Activated CD4-positive, alpha-beta memory T cell treated with anti-CD3 and anti-CD28 coated beads, Interleukin-2, amount 10 ng/mL, durations not matched to agents 7 days and 5 days (primary cell): ENCODE data around the gene AHCYL1. TPM values are rescaled to one million over a fixed set of nuclear protein-coding genes. Genes with fewer than 3 reads are reported as not detected.

Experiments used
- CTCF ChIA-PET: fragments of 350-600 bp; sonication (Branson Sonifier 250); formaldehyde crosslinking; loops from one replicate; lab custom pipeline; 2021; ENCODE audit warnings: antibody characterized with exemption, inconsistent platforms; lab: Charles Lee
- POLR2A ChIA-PET: fragments of 350-600 bp; sonication (Branson Sonifier 250); formaldehyde crosslinking; loops from one replicate; lab custom pipeline; 2021; ENCODE audit warnings: antibody characterized with exemption; lab: Charles Lee
- DNase-seq: peaks from one replicate; pipeline ENCODE4 v3.0.0-alpha.2; 2020
- H3K27ac Mint-ChIP-seq: one replicate; pipeline ENCODE4 v1.8.0; 2021; ENCODE audit warnings: mild to moderate bottlenecking, mixed read lengths
- H3K27me3 Mint-ChIP-seq: one replicate; pipeline ENCODE4 v1.8.0; 2021; ENCODE audit warnings: mixed read lengths
- H3K36me3 Mint-ChIP-seq: one replicate; pipeline ENCODE4 v1.8.0; 2021; ENCODE audit warnings: low read depth, mixed read lengths
- H3K4me1 Mint-ChIP-seq: one replicate; pipeline ENCODE4 v1.8.0; 2021; ENCODE audit warnings: mixed read lengths
- H3K4me3 Mint-ChIP-seq: one replicate; pipeline ENCODE4 v1.8.0; 2021; ENCODE audit warnings: mild to moderate bottlenecking, mixed read lengths
- H3K9me3 Mint-ChIP-seq: one replicate; pipeline ENCODE4 v1.8.0; 2021; ENCODE audit warnings: mixed read lengths
- total RNA-seq, 2 experiments: library from RNA; stranded (reverse); gene quantifications; one replicate each; pipeline ENCODE4 v1.2.3, GENCODE V29; 2021

Gene AHCYL1
- total RNA-seq, 2 experiments from 2014 or later = 56.5 to 57.0 TPM

DNA sequence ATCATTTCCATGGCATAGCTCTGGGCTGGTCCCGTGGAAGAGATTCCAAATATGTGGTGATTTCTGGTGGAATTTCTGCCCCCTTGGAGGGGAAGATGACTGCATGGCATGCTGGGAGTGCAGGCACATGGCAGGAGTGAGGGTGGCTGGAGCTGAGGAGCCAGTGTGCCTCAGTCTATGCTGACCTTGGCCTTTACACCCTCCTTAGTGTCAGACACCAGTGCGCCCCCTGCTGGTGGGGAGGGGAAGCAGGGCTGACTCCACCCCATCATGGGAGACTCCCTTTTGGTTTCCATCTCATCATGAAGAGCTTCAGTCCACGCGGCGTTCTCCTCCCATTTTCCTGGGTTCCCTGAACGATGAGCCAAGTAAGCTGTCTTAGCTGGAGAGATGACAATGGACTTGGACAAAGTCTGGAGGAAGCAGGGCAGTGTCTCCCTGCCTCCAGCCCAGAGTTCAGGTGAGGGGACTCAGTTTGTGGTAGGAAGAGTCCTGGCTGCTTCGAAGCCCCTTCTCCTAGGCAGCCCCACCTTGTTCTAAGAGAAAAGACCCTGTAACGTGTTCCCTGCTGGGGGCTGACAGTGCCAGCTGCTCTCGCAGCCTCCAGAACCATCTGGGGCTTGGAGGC lies 75.6 kb downstream of the AHCYL1 start:
- ChIA-PET CTCF (interaction anchor here (0.6 to 3.5 kb wide), 27 partner anchors 8 to 740 kb away, joined by 3 to 20 read pairs (median 5); partner anchors contain the start of genes AHCYL1, ALX3 and STRIP1), POLR2A (interaction anchor here (0.6 to 1.4 kb wide), 4 partner anchors 13 to 279 kb away, joined by 3 to 6 read pairs (median 3); partner anchors contain the start of gene RBM15)
- no peaks in the 10 kb centered on the region for H3K9me3 Mint-ChIP-seq
- peak; percentile 78 for DNase-seq
- H3K4me1 Mint-ChIP-seq = peaks cover 4% of the 10 kb centered on the region
- no peaks in the 10 kb centered on the region for H3K27me3 Mint-ChIP-seq
- H3K36me3 Mint-ChIP-seq = peaks cover 29% of the 10 kb centered on the region
- no peak overlapping the region for H3K27ac Mint-ChIP-seq
- H3K4me3 Mint-ChIP-seq = no peak overlapping the region

- POLR2A ChIA-PET = interaction anchor here (0.6 to 1.4 kb wide), 3 partner anchors 14 to 279 kb away, joined by 3 to 6 read pairs (median 3); partner anchors contain the start of gene RBM15
- Mint-ChIP-seq H3K4me1 (peaks cover 4% of the 10 kb centered on the region), H3K4me3 (no peak overlapping the region), H3K27ac (no peak overlapping the region), H3K36me3 (peaks cover 25% of the 10 kb centered on the region), H3K27me3 (no peaks in the 10 kb centered on the region), H3K9me3 (no peaks in the 10 kb centered on the region)
- CTCF ChIA-PET = interaction anchor here (0.7 to 3.5 kb wide), 24 partner anchors 10 to 278 kb away, joined by 3 to 20 read pairs (median 5); partner anchors contain the start of genes ALX3 and STRIP1
- DNase-seq = no peak
Observed at GRCh38 chr1:110060662-110061060, 76.1 kb downstream of the AHCYL1 start.

GRCh38 chr1:110061341-110061740 lies 76.8 kb downstream of the AHCYL1 start:
- CTCF ChIA-PET = interaction anchor here (0.7 to 2.8 kb wide), 4 partner anchors 10 to 55 kb away, joined by 3 to 20 read pairs (median 10); no protein-coding TSS in a partner anchor
- Mint-ChIP-seq H3K4me3 (no peak overlapping the region), H3K27ac (no peak overlapping the region), H3K27me3 (peaks cover 5% of the 10 kb centered on the region), H3K9me3 (no peaks in the 10 kb centered on the region), H3K4me1 (peaks cover 4% of the 10 kb centered on the region), H3K36me3 (peaks cover 18% of the 10 kb centered on the region)
- POLR2A ChIA-PET = no interaction called here
- no peak for DNase-seq

DNA sequence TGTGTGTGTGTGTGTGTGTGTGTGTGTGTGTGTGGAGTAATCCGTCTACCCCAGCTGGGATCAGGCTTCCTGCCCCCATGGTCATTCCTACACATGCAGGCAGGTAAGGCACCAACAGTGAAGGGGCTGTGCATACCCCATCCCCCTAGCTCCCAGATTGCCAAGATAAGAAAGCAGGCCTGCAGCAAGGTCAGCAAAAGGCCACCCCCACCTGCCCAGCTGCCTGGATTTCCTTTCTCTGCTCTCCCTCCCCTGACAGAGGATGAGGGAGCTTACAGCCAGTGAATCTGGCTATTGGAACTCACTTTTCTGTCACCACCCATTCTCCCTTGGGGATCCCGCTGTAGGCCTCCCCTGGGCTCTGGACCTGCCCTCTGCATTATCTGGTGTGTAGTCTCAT lies 78.0 kb downstream of the AHCYL1 start:
- H3K27ac Mint-ChIP-seq = no peak overlapping the region
- peaks cover 7% of the 10 kb centered on the region for H3K36me3 Mint-ChIP-seq
- peaks cover 16% of the 10 kb centered on the region for H3K27me3 Mint-ChIP-seq
- H3K9me3 Mint-ChIP-seq = no peaks in the 10 kb centered on the region
- peaks cover 5% of the 10 kb centered on the region for H3K4me1 Mint-ChIP-seq
- ChIA-PET POLR2A (interaction anchor here (0.7 to 0.8 kb wide), 2 partner anchors 9 to 28 kb away, joined by 3 read pairs; partner anchors contain the start of gene STRIP1), CTCF (interaction anchor here (1.0 to 2.8 kb wide), 3 partner anchors 8 to 25 kb away, joined by 3 to 11 read pairs (median 4); no protein-coding TSS in a partner anchor)
- no peak overlapping the region for H3K4me3 Mint-ChIP-seq
- DNase-seq = no peak

- H3K4me1 Mint-ChIP-seq = peaks cover 13% of the 10 kb centered on the region
- ChIA-PET CTCF (interaction anchor here (2.8 kb wide), 1 partner anchor 24 kb away, joined by 11 read pairs; no protein-coding TSS in a partner anchor), POLR2A (no interaction called here)
- no peaks in the 10 kb centered on the region for H3K9me3 Mint-ChIP-seq
- no peak overlapping the region for H3K4me3 Mint-ChIP-seq
- H3K27ac Mint-ChIP-seq = no peak overlapping the region
- H3K36me3 Mint-ChIP-seq = peaks cover 9% of the 10 kb centered on the region
- DNase-seq = no peak
- peaks cover 26% of the 10 kb centered on the region for H3K27me3 Mint-ChIP-seq
Observed at GRCh38 chr1:110063781-110064180, 79.2 kb downstream of the AHCYL1 start.

- H3K27me3 Mint-ChIP-seq = peaks cover 35% of the 10 kb centered on the region
- no peak for DNase-seq
- H3K27ac Mint-ChIP-seq = no peak overlapping the region
- H3K4me1 Mint-ChIP-seq = peaks cover 13% of the 10 kb centered on the region
- no peak overlapping the region for H3K4me3 Mint-ChIP-seq
- CTCF ChIA-PET = interaction anchor here (2.4 to 3.1 kb wide), 2 partner anchors 10 to 41 kb away, joined by 9 to 17 read pairs; no protein-coding TSS in a partner anchor
- POLR2A ChIA-PET = no interaction called here
- no peaks in the 10 kb centered on the region for H3K9me3 Mint-ChIP-seq
- peaks cover 9% of the 10 kb centered on the region for H3K36me3 Mint-ChIP-seq
Observed at GRCh38 chr1:110064576-110065337, 80.2 kb downstream of the AHCYL1 start.

DNA sequence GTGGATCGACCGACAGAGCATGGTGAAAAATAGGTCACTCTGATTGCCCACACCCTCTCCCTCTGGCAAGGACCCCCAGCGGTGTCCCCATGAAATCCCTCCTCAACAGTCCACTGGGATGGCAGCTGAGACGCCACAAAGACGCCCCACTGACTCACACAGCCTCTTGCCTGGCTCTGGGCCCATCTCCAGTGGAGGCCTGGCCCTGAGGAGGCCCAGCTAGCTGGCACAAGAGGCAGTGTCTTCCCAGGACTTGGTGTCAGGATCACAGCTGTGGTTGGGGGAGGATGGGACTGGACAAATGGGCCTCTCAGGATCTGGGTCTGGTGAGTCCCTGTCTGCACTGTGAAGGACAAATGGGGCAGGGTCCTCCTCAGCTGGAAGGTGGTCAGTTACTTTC lies 81.3 kb downstream of the AHCYL1 start:
- Mint-ChIP-seq H3K9me3 (no peaks in the 10 kb centered on the region), H3K27me3 (peaks cover 40% of the 10 kb centered on the region), H3K27ac (no peak overlapping the region), H3K4me1 (peaks cover 11% of the 10 kb centered on the region), H3K4me3 (no peak overlapping the region), H3K36me3 (peaks cover 4% of the 10 kb centered on the region)
- DNase-seq = no peak
- CTCF ChIA-PET = interaction anchor here (1.9 to 3.1 kb wide), 4 partner anchors 11 to 40 kb away, joined by 6 to 17 read pairs (median 8); no protein-coding TSS in a partner anchor
- POLR2A ChIA-PET = no interaction called here

DNA sequence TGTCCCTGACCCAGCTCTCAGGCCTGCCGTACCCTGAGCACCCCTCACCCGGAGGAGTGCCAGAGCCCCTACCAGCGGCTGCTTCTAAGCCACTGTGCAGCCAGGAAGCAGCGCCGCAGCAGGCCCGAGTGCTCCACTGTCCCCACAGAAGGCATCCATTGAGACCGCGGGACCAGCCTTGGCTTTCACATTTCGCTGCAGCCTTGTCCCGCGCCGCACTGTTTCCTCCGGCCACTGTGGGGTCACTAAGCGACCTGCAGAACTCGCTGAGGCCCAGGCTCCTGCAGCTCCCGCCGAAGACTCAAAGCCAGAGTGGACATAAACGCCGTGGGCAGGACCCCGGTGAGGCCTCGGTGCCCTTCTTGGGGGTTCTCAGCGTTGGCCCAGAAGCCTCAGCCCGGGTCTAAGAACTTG lies 82.9 kb downstream of the AHCYL1 start:
- Mint-ChIP-seq H3K4me3 (no peak overlapping the region), H3K36me3 (peaks cover 4% of the 10 kb centered on the region), H3K4me1 (peaks cover 11% of the 10 kb centered on the region), H3K27me3 (peaks cover 57% of the 10 kb centered on the region), H3K27ac (no peak overlapping the region), H3K9me3 (no peaks in the 10 kb centered on the region)
- no peak for DNase-seq
- CTCF ChIA-PET = interaction anchor here (0.5 to 3.1 kb wide), 5 partner anchors 13 to 39 kb away, joined by 3 to 17 read pairs (median 6); no protein-coding TSS in a partner anchor
- POLR2A ChIA-PET = interaction anchor here (1.0 to 1.3 kb wide), 2 partner anchors 32 to 271 kb away, joined by 3 read pairs; partner anchors contain the start of gene RBM15

DNA sequence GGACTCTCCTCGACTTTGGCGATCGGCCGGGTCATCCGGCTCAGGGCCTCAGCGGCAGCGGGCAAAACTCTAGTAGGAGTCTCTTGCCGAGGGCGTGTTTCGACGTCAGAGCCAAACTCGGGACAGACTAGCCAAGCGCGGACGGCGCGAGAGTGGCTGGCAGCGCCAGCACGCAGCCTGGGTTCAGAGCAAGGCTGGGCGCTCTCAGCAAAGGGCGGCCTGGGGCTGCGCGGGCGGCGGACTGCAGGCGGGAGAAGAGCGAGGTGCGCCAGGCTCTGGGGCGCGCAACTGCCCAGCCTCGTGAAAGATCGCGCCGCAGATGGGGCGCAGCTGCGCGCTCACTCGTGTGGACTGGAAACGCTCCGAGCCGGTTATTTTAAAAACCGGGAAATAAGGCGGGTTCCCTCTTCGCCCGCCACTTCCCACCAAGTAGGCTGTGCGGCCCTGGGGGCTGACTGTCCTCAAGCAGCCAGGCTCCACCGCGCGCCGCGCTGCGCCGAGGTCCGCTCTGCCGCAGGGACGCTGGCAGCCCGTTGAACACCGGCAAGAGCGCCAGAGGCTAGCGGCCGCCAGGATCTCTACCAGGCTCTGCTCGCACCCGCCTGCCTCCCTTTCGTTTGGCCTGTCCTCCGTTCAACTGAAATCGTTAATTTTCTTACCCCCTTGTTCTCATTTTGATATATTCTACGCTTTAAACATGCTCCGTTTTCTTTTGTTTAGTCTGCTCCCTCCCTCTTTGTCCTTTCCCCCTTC lies 83.5 kb downstream of the AHCYL1 start:
- ChIA-PET POLR2A (interaction anchor here (0.8 kb wide), 1 partner anchor 269 kb away, joined by 3 read pairs; no protein-coding TSS in a partner anchor), CTCF (interaction anchor here (1.3 kb wide), 1 partner anchor 8 kb away, joined by 5 read pairs; no protein-coding TSS in a partner anchor)
- Mint-ChIP-seq H3K9me3 (no peaks in the 10 kb centered on the region), H3K4me1 (peaks cover 11% of the 10 kb centered on the region), H3K4me3 (peak overlapping the region; percentile 34), H3K27ac (peak overlapping the region; percentile 56), H3K36me3 (peaks cover 4% of the 10 kb centered on the region), H3K27me3 (peaks cover 62% of the 10 kb centered on the region)
- no peak for DNase-seq

DNA sequence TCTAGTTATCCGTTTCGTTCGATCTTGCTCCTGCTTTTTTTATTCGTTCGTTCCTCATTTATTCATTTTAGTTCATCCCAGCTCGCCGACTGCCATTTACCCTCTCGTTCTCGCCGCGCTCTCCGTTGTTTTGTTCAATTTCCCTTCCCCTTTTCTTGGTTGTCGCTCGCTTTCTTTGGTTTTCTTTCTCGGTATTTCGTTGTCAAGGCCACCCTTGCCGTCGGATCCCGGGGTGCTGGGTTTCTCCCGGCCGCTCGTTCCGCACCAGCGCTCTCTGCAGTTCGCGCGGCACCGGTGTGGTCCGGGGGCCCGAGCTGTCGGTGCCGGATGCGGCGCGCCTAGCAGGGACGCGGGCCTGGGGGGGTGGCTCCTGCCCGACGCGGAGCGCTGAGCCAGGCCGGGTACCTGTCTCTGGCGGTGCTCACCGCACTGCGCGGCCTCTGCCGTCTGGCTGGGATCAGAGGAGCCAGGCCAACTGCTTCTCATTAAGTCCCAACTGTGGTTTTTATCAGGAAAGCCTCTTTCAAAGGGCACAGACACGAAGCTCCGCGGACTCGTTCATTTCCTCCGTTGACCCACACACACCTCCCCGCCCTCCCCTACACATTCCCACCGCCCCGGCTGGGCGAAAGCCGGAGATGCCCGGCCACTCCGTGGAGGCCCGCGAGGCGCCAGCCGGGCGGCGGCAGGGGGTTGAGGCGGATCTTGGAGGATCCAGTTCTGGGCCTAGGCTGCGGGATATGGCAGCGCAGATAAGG lies 84.3 kb downstream of the AHCYL1 start:
- ChIA-PET POLR2A (interaction anchor here (0.8 kb wide), 1 partner anchor 269 kb away, joined by 3 read pairs; no protein-coding TSS in a partner anchor), CTCF (interaction anchor here (0.8 to 1.3 kb wide), 2 partner anchors 9 to 14 kb away, joined by 3 to 5 read pairs; no protein-coding TSS in a partner anchor)
- peaks cover 11% of the 10 kb centered on the region for H3K4me1 Mint-ChIP-seq
- DNase-seq = no peak
- H3K9me3 Mint-ChIP-seq = no peaks in the 10 kb centered on the region
- peak overlapping the region; percentile 34 for H3K4me3 Mint-ChIP-seq
- peaks cover 68% of the 10 kb centered on the region for H3K27me3 Mint-ChIP-seq
- peak overlapping the region; percentile 56 for H3K27ac Mint-ChIP-seq
- H3K36me3 Mint-ChIP-seq = peaks cover 4% of the 10 kb centered on the region
